H1 (cell line): ENCODE measurements around the gene GDF2. TPM values are rescaled to one million over a fixed set of nuclear protein-coding genes. Genes with fewer than 3 reads are reported as not detected.

Experiments
- CTCF ChIA-PET: fragments of 300-600 bp; sonication (Branson Sonifier 250); formaldehyde crosslinking; loops from one replicate; lab custom pipeline; 2021; ENCODE audit not compliant: partially characterized antibody; lab: Charles Lee
- POLR2A ChIA-PET: fragments of 300-600 bp; sonication (Branson Sonifier 250); formaldehyde crosslinking; loops from one replicate; lab custom pipeline; 2021; ENCODE audit warnings: inconsistent platforms; ENCODE audit not compliant: partially characterized antibody; lab: Charles Lee
- DNase-seq, 2 experiments: peaks; one replicate each; pipeline versions ENCODE4 v3.0.0 to v3.0.0-alpha.2; 2010 to 2022; ENCODE audit warnings: low spot score in 2 of 2, low read depth in 1 of 2, mixed read lengths in 1 of 2
- FAIRE-seq: peaks from 2 replicates; lab custom pipeline; 2011; peaks lifted over from hg19 to GRCh38; lab: Jason Lieb, UNC
- H2AFZ ChIP-seq: 2 replicates; pipeline ENCODE4 v1.8.1; 2012; ENCODE audit warnings: low read length, inconsistent platforms
- H2AK5ac ChIP-seq: 2 replicates; pipeline ENCODE4 v1.6.1; 2013; ENCODE audit warnings: low read depth, low read length
- H2BK120ac ChIP-seq: replicated peaks from 2 replicates; pipeline ENCODE3; 2013; ENCODE audit warnings: low read depth, low read length, inconsistent platforms
- H2BK12ac ChIP-seq: 2 replicates; pipeline ENCODE4 v1.6.1; 2013; ENCODE audit warnings: low read depth, low read length
- H2BK15ac ChIP-seq: 2 replicates; pipeline ENCODE4 v1.6.1; 2013; ENCODE audit warnings: low read length
- H2BK20ac ChIP-seq: 2 replicates; pipeline ENCODE4 v1.6.1; 2013; ENCODE audit warnings: low read length
- H2BK5ac ChIP-seq: 2 replicates; pipeline ENCODE4 v1.6.1; 2013; ENCODE audit warnings: low read depth, low read length
- H3K14ac ChIP-seq: 2 replicates; pipeline ENCODE4 v1.6.1; 2013; ENCODE audit warnings: inconsistent platforms; ENCODE audit not compliant: insufficient read length
- H3K18ac ChIP-seq: 2 replicates; pipeline ENCODE4 v1.6.1; 2013; ENCODE audit warnings: low read length; ENCODE audit errors: extremely low read depth
- H3K23ac ChIP-seq: 2 replicates; pipeline ENCODE4 v1.6.1; 2013; ENCODE audit warnings: inconsistent platforms; ENCODE audit not compliant: insufficient read length
- H3K23me2 ChIP-seq: 2 replicates; pipeline ENCODE4 v1.6.1; 2013; ENCODE audit warnings: low read depth, low read length
- H3K27ac ChIP-seq: 2 replicates; pipeline ENCODE4 v1.6.1; 2011; ENCODE audit warnings: low read depth, low read length, inconsistent platforms
- H3K27me3 ChIP-seq, 4 experiments: replicated peaks in 1 of 4; 1 replicate in 1 of 4; 2 replicates in 3 of 4; pipeline versions ENCODE4 v1.6.1 to v1.8.1; 2011 to 2013; ENCODE audit warnings: low read length in 3 of 4, mild to moderate bottlenecking in 3 of 4, inconsistent platforms in 2 of 4, mixed read lengths in 2 of 4, moderate library complexity in 1 of 4; ENCODE audit not compliant: control insufficient read depth in 3 of 4, insufficient read depth in 3 of 4; ENCODE audit errors: extremely low read depth in 1 of 4
- H3K36me3 ChIP-seq, 4 experiments: 2 replicates each; pipeline versions ENCODE4 v1.6.1 to v1.8.1; 2011 to 2013; ENCODE audit warnings: mild to moderate bottlenecking in 4 of 4, low read length in 3 of 4, moderate library complexity in 2 of 4, control low read depth in 1 of 4, inconsistent platforms in 1 of 4; ENCODE audit not compliant: insufficient read depth in 4 of 4, control insufficient read depth in 2 of 4
- H3K4ac ChIP-seq: replicated peaks from 2 replicates; pipeline ENCODE3; 2013; ENCODE audit warnings: low read length, low read depth, mixed read lengths, inconsistent platforms; ENCODE audit not compliant: insufficient read length
- H3K4me1 ChIP-seq, 4 experiments: replicated peaks in 1 of 4; 1 replicate in 1 of 4; 2 replicates in 3 of 4; pipeline versions ENCODE4 v1.6.1 to v1.8.1; 2011 to 2013; ENCODE audit warnings: low read length in 3 of 4, inconsistent platforms in 2 of 4, mixed read lengths in 1 of 4; ENCODE audit not compliant: insufficient read depth in 4 of 4, control insufficient read depth in 3 of 4
- H3K4me2 ChIP-seq, 2 experiments: 2 replicates each; pipeline versions ENCODE4 v1.6.1 to v1.8.1; 2011 to 2013; ENCODE audit warnings: low read depth in 2 of 2, low read length in 2 of 2, control low read depth in 1 of 2, inconsistent platforms in 1 of 2, mild to moderate bottlenecking in 1 of 2; ENCODE audit not compliant: insufficient read depth in 1 of 2
- H3K4me3 ChIP-seq, 4 experiments: fragments of 200-600, 300-600 bp in 1 of 4; sonication (generic), shearing (Covaris generic), sonication (Bioruptor Twin) in 1 of 4; 2 replicates each; pipeline versions ENCODE4 v1.5.1 to v1.8.1; 2011 to 2016; ENCODE audit warnings: low read length in 4 of 4, low read depth in 3 of 4, control low read depth in 2 of 4, inconsistent platforms in 2 of 4, mild to moderate bottlenecking in 2 of 4, mixed read lengths in 1 of 4, moderate library complexity in 1 of 4; ENCODE audit not compliant: insufficient read depth in 2 of 4; ENCODE audit errors: extremely low read depth in 1 of 4
- H3K56ac ChIP-seq: replicated peaks from 2 replicates; pipeline ENCODE3; 2013; ENCODE audit warnings: low read depth, mild to moderate bottlenecking, mixed read lengths, low read length, inconsistent platforms; ENCODE audit not compliant: insufficient read length
- H3K79me1 ChIP-seq: 2 replicates; pipeline ENCODE4 v1.6.1; 2013; ENCODE audit warnings: low read depth, low read length, control low read depth
- H3K79me2 ChIP-seq, 2 experiments: 2 replicates each; pipeline versions ENCODE4 v1.6.1 to v1.8.1; 2012 to 2013; ENCODE audit warnings: low read length in 2 of 2, mild to moderate bottlenecking in 2 of 2, inconsistent platforms in 1 of 2; ENCODE audit not compliant: insufficient read depth in 2 of 2, control insufficient read depth in 1 of 2
- H3K9ac ChIP-seq, 4 experiments: replicated peaks in 1 of 4; 1 replicate in 1 of 4; 2 replicates in 3 of 4; pipeline versions ENCODE4 v1.6.1 to v1.8.1; 2011 to 2013; ENCODE audit warnings: low read depth in 3 of 4, low read length in 3 of 4, control low read depth in 2 of 4, mild to moderate bottlenecking in 2 of 4, moderate library complexity in 2 of 4, inconsistent platforms in 1 of 4; ENCODE audit errors: extremely low read depth in 1 of 4
- H3K9me3 ChIP-seq, 2 experiments: 2 replicates each; pipeline versions ENCODE4 v1.6.1 to v1.8.1; 2012 to 2013; ENCODE audit warnings: mild to moderate bottlenecking in 2 of 2, moderate library complexity in 2 of 2, control low read depth in 1 of 2, inconsistent platforms in 1 of 2, low read depth in 1 of 2, low read length in 1 of 2, mixed read lengths in 1 of 2; ENCODE audit not compliant: insufficient read depth in 2 of 2
- H4K20me1 ChIP-seq, 2 experiments: replicated peaks in 1 of 2; 2 replicates each; pipeline versions ENCODE3 to v1.8.1; 2011 to 2013; ENCODE audit warnings: inconsistent platforms in 2 of 2, low read length in 2 of 2, mild to moderate bottlenecking in 1 of 2; ENCODE audit not compliant: insufficient read depth in 2 of 2, control insufficient read depth in 1 of 2
- H4K5ac ChIP-seq: 2 replicates; pipeline ENCODE4 v1.6.1; 2013; ENCODE audit warnings: low read length, low read depth, mixed read lengths, inconsistent platforms; ENCODE audit not compliant: insufficient read length
- H4K8ac ChIP-seq: 2 replicates; pipeline ENCODE4 v1.8.0; 2013; ENCODE audit warnings: mild to moderate bottlenecking, moderate library complexity, low read length, inconsistent platforms; ENCODE audit not compliant: insufficient read depth; ENCODE audit errors: extremely low read depth
- H4K91ac ChIP-seq: replicated peaks from 2 replicates; pipeline ENCODE3; 2013; ENCODE audit warnings: low read length, mixed read lengths, inconsistent platforms; ENCODE audit not compliant: insufficient read length
- GTF2F1 ChIP-seq: IDR thresholded peaks from 2 replicates; pipeline ENCODE4 v1.6.1; 2012; ENCODE audit warnings: low read depth, low read length, improper control_type of control experiment, borderline replicate concordance
- SP1 ChIP-seq: IDR thresholded peaks from 2 replicates; pipeline ENCODE4 v1.6.1; 2011; ENCODE audit warnings: low read depth, low read length
- WGBS, 2 experiments: shearing (Covaris generic) in 1 of 2; methylation state at CpG; one replicate each; pipeline versions ENCODE4 v1.1.6 to v1.1.7; 2013 to 2015; ENCODE audit warnings: low lambda C conversion rate in 2 of 2, mixed read lengths in 2 of 2, inconsistent platforms in 1 of 2, low coverage in 1 of 2, missing lambda C conversion rate in 1 of 2; ENCODE audit not compliant: insufficient replicate concordance in 2 of 2, insufficient coverage in 1 of 2, insufficient read length in 1 of 2; ENCODE audit errors: extremely low coverage in 1 of 2, missing lambda C conversion rate in 1 of 2; 5-methylcytosine and 5-hydroxymethylcytosine counted together
- polyA plus RNA-seq, 7 experiments: library from polyadenylated mRNA; depleted of rRNA in 3 of 7; stranded (reverse) in 5 of 7; unstranded in 2 of 7; fragments of >200 nt in 5 of 7; fragments of 200-250 nt in 2 of 7; gene quantifications; 1 replicate in 5 of 7; 2 replicates in 1 of 7; 4 replicates in 1 of 7; pipeline versions ENCODE4 v1.2.1 to v1.2.3, GENCODE V29; 2011 to 2013; ENCODE audit warnings: missing spikeins in 2 of 7, mixed read lengths in 2 of 7
- total RNA-seq: library from RNA; stranded (reverse); fragmentation: NEBNext Ultra II Directional; extraction: Animal tissue kit (Norgen Biotek cat#: 25700); gene quantifications from 2 replicates; pipeline ENCODE4 v1.2.1, GENCODE V29; 2021

The GDF2 gene
- total and polyA plus RNA-seq, 2 of the 8 experiments (the other 6 are each of a cell fraction or from before 2014, with no cell fraction given), result not detected

- Histone ChIP-seq H3K27me3 (no peaks in the 10 kb centered on the region), H2BK12ac (no peak overlapping the region), H2BK5ac (no peak overlapping the region), H3K27ac (no peak overlapping the region), H3K9me3 (no peaks in the 10 kb centered on the region), H2BK120ac (no peak overlapping the region), H3K79me1 (no peaks in the 10 kb centered on the region), H4K8ac (no peak overlapping the region), H3K23me2 (no peaks in the 10 kb centered on the region), H2BK15ac (no peak overlapping the region), H3K4me3 (no peak overlapping the region), H3K4me1 (no peaks in the 10 kb centered on the region), H2AK5ac (no peak overlapping the region), H3K23ac (no peak overlapping the region), H3K4me2 (no peak overlapping the region), H4K20me1 (no peaks in the 10 kb centered on the region), H3K79me2 (no peaks in the 10 kb centered on the region), H3K56ac (no peak overlapping the region), H3K36me3 (no peaks in the 10 kb centered on the region), H3K4ac (no peak overlapping the region), H3K14ac (no peak overlapping the region), H2AFZ (no peak overlapping the region), H3K9ac (no peak overlapping the region), H4K5ac (no peak overlapping the region), H3K18ac (no peak overlapping the region), H4K91ac (no peak overlapping the region), H2BK20ac (no peak overlapping the region)
- no peak for DNase-seq
- FAIRE-seq, result no peak
- WGBS, 2 experiments, result 86% methylated on average over 9 of the region's 9 CpGs; no CpG with 5 or more reads in 1 of the 2 experiments
- ChIA-PET CTCF (interaction anchor here (0.8 to 11.8 kb wide), 16 partner anchors 10 to 319 kb away, joined by 3 to 201 read pairs (median 4); no protein-coding TSS in a partner anchor), POLR2A (no interaction called here)
- no peak for TF ChIP-seq SP1
- no peak for TF ChIP-seq GTF2F1
Measured at GRCh38 chr10:47314416-47314970, 7.8 kb upstream of the GDF2 start.
